GM19239 (cell line): ENCODE results near the gene EPB41L4B.

ENCODE experiments used
- DNase-seq: peaks from one replicate; pipeline ENCODE4 v3.0.0; 2011; ENCODE audit warnings: low spot score; ENCODE audit not compliant: insufficient read length
- FAIRE-seq: peaks from 2 replicates; lab custom pipeline; 2011; peaks lifted over from hg19 to GRCh38; lab: Jason Lieb, UNC

EPB41L4B gene

GRCh38 chr9:109323771-109324170, 2.9 kb upstream of the EPB41L4B start:
- FAIRE-seq (no peak), DNase-seq (no peak)

- DNase-seq (no peak), FAIRE-seq (no peak)
Observed at GRCh38 chr9:109321727-109322126, 868 bp upstream of the EPB41L4B start.

GRCh38 chr9:109320331-109320741, 523 bp downstream of the EPB41L4B start:
- FAIRE-seq (no peak), DNase-seq (peak; percentile 40)

GRCh38 chr9:109319626-109320241, 1.1 kb downstream of the EPB41L4B start:
- no peak for DNase-seq
- FAIRE-seq: no peak

- FAIRE-seq (no peak), DNase-seq (no peak)
Observed at GRCh38 chr9:109319017-109319625, 1.7 kb downstream of the EPB41L4B start.

- DNase-seq (no peak), FAIRE-seq (no peak)
Observed at GRCh38 chr9:109317979-109318741, 2.7 kb downstream of the EPB41L4B start.

- no peak for DNase-seq
- FAIRE-seq: no peak
Observed at GRCh38 chr9:109317311-109317978, 3.4 kb downstream of the EPB41L4B start.

- DNase-seq (no peak), FAIRE-seq (no peak)
Observed at GRCh38 chr9:109316207-109316640, 4.6 kb downstream of the EPB41L4B start.

GRCh38 chr9:109315480-109316206, 5.2 kb downstream of the EPB41L4B start:
- DNase-seq (no peak), FAIRE-seq (no peak)

- DNase-seq: no peak
- no peak for FAIRE-seq
Observed at GRCh38 chr9:109314011-109314531, 6.8 kb downstream of the EPB41L4B start.

GRCh38 chr9:109313351-109313750, 7.5 kb downstream of the EPB41L4B start:
- DNase-seq (no peak), FAIRE-seq (no peak)

- no peak for DNase-seq
- no peak for FAIRE-seq
Observed at GRCh38 chr9:109312783-109313182, 8.1 kb downstream of the EPB41L4B start.

GRCh38 chr9:109311731-109312130, 9.1 kb downstream of the EPB41L4B start:
- DNase-seq (no peak), FAIRE-seq (no peak)

GRCh38 chr9:109311286-109311685, 9.6 kb downstream of the EPB41L4B start:
- DNase-seq: no peak
- FAIRE-seq: no peak

- FAIRE-seq (no peak), DNase-seq (no peak)
Observed at GRCh38 chr9:109310486-109310901, 10.4 kb downstream of the EPB41L4B start.

GRCh38 chr9:109309282-109309681, 11.6 kb downstream of the EPB41L4B start:
- no peak for FAIRE-seq
- no peak for DNase-seq

GRCh38 chr9:109307380-109308240, 13.2 kb downstream of the EPB41L4B start:
- FAIRE-seq (no peak), DNase-seq (no peak)

GRCh38 chr9:109305801-109306200, 15.1 kb downstream of the EPB41L4B start:
- FAIRE-seq: no peak
- DNase-seq: no peak

GRCh38 chr9:109304347-109304746, 16.5 kb downstream of the EPB41L4B start:
- DNase-seq (no peak), FAIRE-seq (no peak)
